Esophagus muscularis mucosa (tissue), 4 donors: Measurements from ENCODE around the gene TMEM269.

ENCODE experiments used
- EP300 ChIP-seq: sonication (generic); formaldehyde crosslinking; IDR thresholded peaks from one replicate; pipeline ENCODE4 v1.6.1; 2017; ENCODE audit warnings: antibody characterized with exemption
- POLR2A ChIP-seq: fragments of 450-650 bp; IDR thresholded peaks from one replicate; pipeline ENCODE4 v1.6.1; 2017; ENCODE audit warnings: antibody characterized with exemption, moderate library complexity, mild to moderate bottlenecking, low read depth
- POLR2AphosphoS5 ChIP-seq, 2 donors: sonication (generic); formaldehyde crosslinking; IDR thresholded peaks; one replicate each; pipeline ENCODE4 v1.6.1; 2017; ENCODE audit warnings: antibody characterized with exemption in 2 of 2
- TF ChIP-seq, protein P1 (sequence below), 3 experiments: fragments of 200-600 bp in 2 of 3; fragments of 450-650 bp in 1 of 3; sonication (generic) in 2 of 3; IDR thresholded peaks; one replicate each; pipeline ENCODE4 v1.5.1; 2017 to 2019; ENCODE audit warnings: antibody characterized with exemption in 3 of 3, mild to moderate bottlenecking in 2 of 3, moderate library complexity in 1 of 3

DNA sequence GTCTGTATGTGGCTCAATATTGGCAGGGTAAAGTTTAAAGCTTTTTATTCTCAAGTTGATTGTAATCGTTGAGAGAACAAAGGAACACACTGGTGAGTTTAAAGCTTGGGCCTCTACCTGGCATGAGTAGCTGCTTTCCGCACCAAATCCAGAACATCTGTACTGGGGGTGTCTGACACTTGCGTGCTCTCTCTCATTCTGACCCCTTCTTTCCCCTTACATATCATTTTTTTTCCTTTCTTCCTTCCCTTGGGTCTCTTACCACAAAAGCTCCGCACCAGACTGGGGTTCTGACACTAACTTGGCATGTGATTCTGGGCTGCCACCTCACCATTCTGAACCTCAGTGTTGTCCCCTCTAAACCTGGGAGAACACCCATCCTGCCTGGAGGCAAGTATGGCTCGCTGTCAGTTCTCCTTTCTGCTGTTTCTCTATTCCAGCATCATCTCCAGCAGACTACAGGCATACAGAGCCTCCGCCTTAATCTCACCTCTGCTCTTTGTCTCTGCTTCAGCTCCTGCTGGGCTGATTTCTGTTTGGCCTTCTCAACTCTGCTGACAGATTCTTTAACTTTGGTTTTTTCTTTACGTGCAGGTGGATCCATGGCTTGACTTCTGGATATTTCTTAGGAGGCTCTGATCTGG, 31.3 kb downstream of the TMEM269 start:
- no peak for TF ChIP-seq POLR2A
- TF ChIP-seq, protein P1, sequence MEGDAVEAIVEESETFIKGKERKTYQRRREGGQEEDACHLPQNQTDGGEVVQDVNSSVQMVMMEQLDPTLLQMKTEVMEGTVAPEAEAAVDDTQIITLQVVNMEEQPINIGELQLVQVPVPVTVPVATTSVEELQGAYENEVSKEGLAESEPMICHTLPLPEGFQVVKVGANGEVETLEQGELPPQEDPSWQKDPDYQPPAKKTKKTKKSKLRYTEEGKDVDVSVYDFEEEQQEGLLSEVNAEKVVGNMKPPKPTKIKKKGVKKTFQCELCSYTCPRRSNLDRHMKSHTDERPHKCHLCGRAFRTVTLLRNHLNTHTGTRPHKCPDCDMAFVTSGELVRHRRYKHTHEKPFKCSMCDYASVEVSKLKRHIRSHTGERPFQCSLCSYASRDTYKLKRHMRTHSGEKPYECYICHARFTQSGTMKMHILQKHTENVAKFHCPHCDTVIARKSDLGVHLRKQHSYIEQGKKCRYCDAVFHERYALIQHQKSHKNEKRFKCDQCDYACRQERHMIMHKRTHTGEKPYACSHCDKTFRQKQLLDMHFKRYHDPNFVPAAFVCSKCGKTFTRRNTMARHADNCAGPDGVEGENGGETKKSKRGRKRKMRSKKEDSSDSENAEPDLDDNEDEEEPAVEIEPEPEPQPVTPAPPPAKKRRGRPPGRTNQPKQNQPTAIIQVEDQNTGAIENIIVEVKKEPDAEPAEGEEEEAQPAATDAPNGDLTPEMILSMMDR (IDR thresholded peaks at IDR 0.05) = no peak
- no peak for TF ChIP-seq EP300
- no peak for TF ChIP-seq POLR2AphosphoS5 (IDR thresholded peaks at IDR 0.05)
